ENCODE data around the gene DTNA.

- TF ChIP-seq, protein P1, sequence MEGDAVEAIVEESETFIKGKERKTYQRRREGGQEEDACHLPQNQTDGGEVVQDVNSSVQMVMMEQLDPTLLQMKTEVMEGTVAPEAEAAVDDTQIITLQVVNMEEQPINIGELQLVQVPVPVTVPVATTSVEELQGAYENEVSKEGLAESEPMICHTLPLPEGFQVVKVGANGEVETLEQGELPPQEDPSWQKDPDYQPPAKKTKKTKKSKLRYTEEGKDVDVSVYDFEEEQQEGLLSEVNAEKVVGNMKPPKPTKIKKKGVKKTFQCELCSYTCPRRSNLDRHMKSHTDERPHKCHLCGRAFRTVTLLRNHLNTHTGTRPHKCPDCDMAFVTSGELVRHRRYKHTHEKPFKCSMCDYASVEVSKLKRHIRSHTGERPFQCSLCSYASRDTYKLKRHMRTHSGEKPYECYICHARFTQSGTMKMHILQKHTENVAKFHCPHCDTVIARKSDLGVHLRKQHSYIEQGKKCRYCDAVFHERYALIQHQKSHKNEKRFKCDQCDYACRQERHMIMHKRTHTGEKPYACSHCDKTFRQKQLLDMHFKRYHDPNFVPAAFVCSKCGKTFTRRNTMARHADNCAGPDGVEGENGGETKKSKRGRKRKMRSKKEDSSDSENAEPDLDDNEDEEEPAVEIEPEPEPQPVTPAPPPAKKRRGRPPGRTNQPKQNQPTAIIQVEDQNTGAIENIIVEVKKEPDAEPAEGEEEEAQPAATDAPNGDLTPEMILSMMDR (optimal IDR thresholded peaks at IDR 0.05 in 1 of 3, IDR thresholded peaks at IDR 0.05 in 1 of 3, conservative IDR thresholded peaks at IDR 0.05 in 1 of 3; ENCODE audit: extremely low read depth in 1 of 3, insufficient read depth in 2 of 3, low read length in 3 of 3) = no peak
- TF ChIP-seq EZH2 (IDR thresholded peaks at IDR 0.05; ENCODE audit: low read length) = no peak
These were observed 6.0 kb upstream of the DTNA start for GRCh38 chr18:34704074-34704473.
